SK-N-SH (cell line): Measurements from ENCODE around the gene PHLDA3. TPM values are rescaled to one million over a fixed set of nuclear protein-coding genes. Genes with fewer than 3 reads are reported as not detected.

ENCODE experiments used
- CTCF ChIA-PET: fragments of 300-600, 350-600 bp; formaldehyde crosslinking; extraction: SDS; loops from one replicate; lab custom pipeline; 2021; lab: Yijun Ruan, JAX
- POLR2A ChIA-PET: fragments of 350-600 bp; sonication (Branson Sonifier 250); formaldehyde crosslinking; extraction: SDS; loops from one replicate; lab custom pipeline; 2020; ENCODE audit warnings: antibody characterized with exemption, inconsistent platforms; lab: Yijun Ruan, JAX
- DNase-seq: peaks from one replicate; pipeline ENCODE4 v3.0.0; 2012
- H2AFZ ChIP-seq: fragments of 200-600 bp; sonication (generic); 2 replicates; pipeline ENCODE4 v1.8.1; 2016; ENCODE audit warnings: antibody characterized with exemption, mild to moderate bottlenecking, low read depth
- H3F3A ChIP-seq: fragments of 200-600 bp; sonication (generic); replicated peaks from 2 replicates; pipeline ENCODE3; 2016; ENCODE audit warnings: antibody characterized with exemption, mild to moderate bottlenecking; ENCODE audit not compliant: insufficient read depth
- H3K27ac ChIP-seq, 2 experiments: fragments of 200-500 bp in 1 of 2; fragments of 200-600 bp in 1 of 2; sonication (Bioruptor generic) in 1 of 2; sonication (generic), shearing (Covaris generic) in 1 of 2; 2 replicates each; pipeline versions ENCODE4 v1.5.1 to v1.6.1; 2014 to 2016; ENCODE audit warnings: low read depth in 2 of 2, inconsistent platforms in 1 of 2, low read length in 1 of 2, mild to moderate bottlenecking in 1 of 2, mixed read lengths in 1 of 2
- H3K27me3 ChIP-seq: fragments of 200-600 bp; sonication (generic), shearing (Covaris generic); 2 replicates; pipeline ENCODE4 v1.6.1; 2016; ENCODE audit warnings: mixed run types; ENCODE audit not compliant: insufficient read depth
- H3K36me3 ChIP-seq, 2 experiments: fragments of 200-500 bp in 1 of 2; fragments of 200-600 bp in 1 of 2; sonication (Bioruptor generic) in 1 of 2; sonication (generic) in 1 of 2; replicated peaks in 1 of 2; 2 replicates each; pipeline versions ENCODE3 to v1.5.1; 2014 to 2016; ENCODE audit warnings: low read length in 1 of 2, mild to moderate bottlenecking in 1 of 2; ENCODE audit not compliant: insufficient read depth in 2 of 2, control insufficient read depth in 1 of 2
- H3K4me1 ChIP-seq, 2 experiments: fragments of 200-500 bp in 1 of 2; fragments of 200-600 bp in 1 of 2; sonication (Bioruptor generic) in 1 of 2; sonication (generic), shearing (Covaris generic) in 1 of 2; 2 replicates each; pipeline versions ENCODE4 v1.5.1 to v1.6.1; 2014 to 2016; ENCODE audit warnings: low read depth in 1 of 2, low read length in 1 of 2, mixed run types in 1 of 2; ENCODE audit not compliant: insufficient read depth in 2 of 2, control insufficient read depth in 1 of 2
- H3K4me2 ChIP-seq: fragments of 200-600 bp; sonication (generic), shearing (Covaris generic); 2 replicates; pipeline ENCODE4 v1.6.1; 2017; ENCODE audit warnings: mixed run types
- H3K4me3 ChIP-seq, 2 experiments: fragments of 200-500 bp in 1 of 2; fragments of 200-600 bp in 1 of 2; sonication (Bioruptor generic) in 1 of 2; sonication (generic), shearing (Covaris generic) in 1 of 2; 2 replicates each; pipeline versions ENCODE4 v1.5.1 to v1.8.1; 2014 to 2016; ENCODE audit warnings: low read depth in 2 of 2, inconsistent platforms in 1 of 2, low read length in 1 of 2, mild to moderate bottlenecking in 1 of 2, mixed read lengths in 1 of 2, moderate library complexity in 1 of 2
- H3K79me2 ChIP-seq: fragments of 200-600 bp; sonication (generic); 2 replicates; pipeline ENCODE4 v1.8.1; 2017; ENCODE audit warnings: mild to moderate bottlenecking; ENCODE audit not compliant: insufficient read depth
- H3K9ac ChIP-seq: fragments of 200-600 bp; sonication (generic); 2 replicates; pipeline ENCODE4 v1.6.1; 2017; ENCODE audit warnings: mixed run types
- H3K9me2 ChIP-seq: fragments of 200-600 bp; sonication (generic); 2 replicates; pipeline ENCODE4 v1.6.1; 2017; ENCODE audit warnings: mixed run types
- H3K9me3 ChIP-seq: fragments of 200-600 bp; sonication (generic); 2 replicates; pipeline ENCODE4 v1.6.1; 2017; ENCODE audit warnings: mixed run types, mild to moderate bottlenecking, moderate library complexity
- H4K20me1 ChIP-seq: fragments of 200-600 bp; sonication (generic); 2 replicates; pipeline ENCODE4 v1.6.1; 2017; ENCODE audit warnings: mild to moderate bottlenecking, mixed run types; ENCODE audit not compliant: insufficient read depth
- CHD2 ChIP-seq: fragments of 150-350 bp; IDR thresholded peaks from 2 replicates; pipeline ENCODE4 v1.6.1; 2018; ENCODE audit warnings: low read length; ENCODE audit not compliant: partially characterized antibody
- FOSL2 ChIP-seq: IDR thresholded peaks from 2 replicates; pipeline ENCODE4 v1.4.0; 2012; ENCODE audit warnings: low read depth, mild to moderate bottlenecking, moderate library complexity, borderline replicate concordance
- FOXJ3 ChIP-seq: sonication (generic); formaldehyde crosslinking; IDR thresholded peaks from 2 replicates; pipeline ENCODE4 v1.5.1; 2020; ENCODE audit warnings: mild to moderate bottlenecking, missing genetic modification reagents
- GABPA ChIP-seq: IDR thresholded peaks from 2 replicates; pipeline ENCODE4 v1.4.0; 2012; ENCODE audit warnings: low read depth, mild to moderate bottlenecking
- GATA2 ChIP-seq: sonication (generic); formaldehyde crosslinking; IDR thresholded peaks from 2 replicates; pipeline ENCODE4 v1.5.0; 2020; ENCODE audit warnings: mild to moderate bottlenecking, missing genetic modification reagents
- MXI1 ChIP-seq: IDR thresholded peaks from 2 replicates; pipeline ENCODE4 v1.6.1; 2012; ENCODE audit warnings: mild to moderate bottlenecking, low read depth, low read length, improper control_type of control experiment
- POLR2AphosphoS5 ChIP-seq: IDR thresholded peaks from 2 replicates; pipeline ENCODE4 v1.6.1; 2012; ENCODE audit warnings: low read depth, low read length
- RXRA ChIP-seq: IDR thresholded peaks from 2 replicates; pipeline ENCODE4 v1.4.0; 2012; ENCODE audit warnings: low read depth, mild to moderate bottlenecking, borderline replicate concordance
- SMC3 ChIP-seq: IDR thresholded peaks from 2 replicates; pipeline ENCODE4 v1.6.1; 2012; ENCODE audit warnings: low read depth, low read length, improper control_type of control experiment
- TAF1 ChIP-seq: IDR thresholded peaks from 2 replicates; pipeline ENCODE4 v1.6.1; 2012; ENCODE audit warnings: low read depth, mild to moderate bottlenecking, low read length, moderate library complexity, borderline replicate concordance
- TCF12 ChIP-seq: IDR thresholded peaks from 2 replicates; pipeline ENCODE4 v1.4.0; 2012
- WGBS: methylation state at CpG from one replicate; pipeline ENCODE4 v1.1.6; 2017; ENCODE audit warnings: low lambda C conversion rate; 5-methylcytosine and 5-hydroxymethylcytosine counted together
- polyA plus RNA-seq, 3 experiments: library from polyadenylated mRNA; depleted of rRNA; stranded (reverse); fragments of >200 nt; gene quantifications; 2 replicates each; pipeline ENCODE4 v1.2.3, GENCODE V29; 2012
- TF ChIP-seq, protein P1 (sequence below): IDR thresholded peaks from 2 replicates; pipeline ENCODE4; 2012
- TF ChIP-seq, protein P2 (sequence below): IDR thresholded peaks from 2 replicates; pipeline ENCODE4 v1.4.0; 2012; ENCODE audit warnings: low read depth, borderline replicate concordance
- TF ChIP-seq, protein P3 (sequence below): IDR thresholded peaks from 2 replicates; pipeline ENCODE4 v1.4.0; 2012; ENCODE audit warnings: low read depth, borderline replicate concordance
- TF ChIP-seq, protein P4 (sequence below): fragments of 150-350 bp; IDR thresholded peaks from 2 replicates; pipeline ENCODE4 v1.6.1; 2017; ENCODE audit warnings: antibody characterized with exemption, low read length, low read depth, borderline replicate concordance
- TF ChIP-seq, protein P5 (sequence below): IDR thresholded peaks from 2 replicates; pipeline ENCODE4 v1.4.0; 2012; ENCODE audit warnings: low read depth
- TF ChIP-seq, protein P6 (sequence below): fragments of 200-600 bp; sonication (generic); IDR thresholded peaks from 2 replicates; pipeline ENCODE4 v1.6.1; 2017; ENCODE audit warnings: antibody characterized with exemption, mild to moderate bottlenecking, moderate library complexity

The PHLDA3 gene
- polyA plus RNA-seq, 1 of the 3 experiments (the other 2 are of a cell fraction) = 105 TPM

DNA sequence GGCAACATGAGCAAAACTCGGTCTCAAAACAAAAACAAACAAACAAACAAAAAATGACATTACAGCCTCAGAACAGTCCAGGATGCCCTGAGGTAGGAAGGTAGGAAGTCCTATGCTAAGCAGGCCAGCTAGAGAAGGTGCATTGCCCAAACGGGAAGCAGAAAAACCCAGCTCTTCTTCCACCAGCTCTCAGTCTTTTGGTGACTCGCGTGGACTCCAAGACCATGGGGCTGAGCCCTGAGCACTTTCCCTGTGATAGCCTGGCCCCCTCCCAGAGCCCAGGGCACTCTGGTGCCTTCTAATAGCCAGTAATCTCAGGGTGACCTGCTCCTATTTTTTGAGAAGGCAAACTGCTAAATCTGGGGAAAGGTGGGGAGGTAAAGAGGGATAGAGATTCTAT lies 16.1 kb downstream of the PHLDA3 start:
- ChIA-PET CTCF (interaction anchor here (1.9 to 11.6 kb wide), 3 partner anchors 17 to 59 kb away, joined by 7 to 124 read pairs (median 78); no protein-coding TSS in a partner anchor), POLR2A (interaction anchor here (0.6 kb wide), 1 partner anchor 526 kb away, joined by 4 read pairs; no protein-coding TSS in a partner anchor)
- WGBS = 61% methylated on average over 3 of the region's 4 CpGs
- no peak overlapping the region for H3K4me2 ChIP-seq
- DNase-seq = no peak
- peaks cover 11 to 44% of the 10 kb centered on the region in 2 experiments; a peak in 3 of 4 replicates for H3K4me1 ChIP-seq
- H3K9me2 ChIP-seq = no peaks in the 10 kb centered on the region
- H4K20me1 ChIP-seq = no peaks in the 10 kb centered on the region
- TF ChIP-seq, protein P1, sequence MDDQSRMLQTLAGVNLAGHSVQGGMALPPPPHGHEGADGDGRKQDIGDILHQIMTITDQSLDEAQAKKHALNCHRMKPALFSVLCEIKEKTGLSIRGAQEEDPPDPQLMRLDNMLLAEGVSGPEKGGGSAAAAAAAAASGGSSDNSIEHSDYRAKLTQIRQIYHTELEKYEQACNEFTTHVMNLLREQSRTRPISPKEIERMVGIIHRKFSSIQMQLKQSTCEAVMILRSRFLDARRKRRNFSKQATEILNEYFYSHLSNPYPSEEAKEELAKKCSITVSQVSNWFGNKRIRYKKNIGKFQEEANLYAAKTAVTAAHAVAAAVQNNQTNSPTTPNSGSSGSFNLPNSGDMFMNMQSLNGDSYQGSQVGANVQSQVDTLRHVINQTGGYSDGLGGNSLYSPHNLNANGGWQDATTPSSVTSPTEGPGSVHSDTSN = no peak
- TF ChIP-seq GATA2 = no peak
- TF ChIP-seq FOSL2 = no peak
- TF ChIP-seq CHD2 = no peak
- TF ChIP-seq, protein P2, sequence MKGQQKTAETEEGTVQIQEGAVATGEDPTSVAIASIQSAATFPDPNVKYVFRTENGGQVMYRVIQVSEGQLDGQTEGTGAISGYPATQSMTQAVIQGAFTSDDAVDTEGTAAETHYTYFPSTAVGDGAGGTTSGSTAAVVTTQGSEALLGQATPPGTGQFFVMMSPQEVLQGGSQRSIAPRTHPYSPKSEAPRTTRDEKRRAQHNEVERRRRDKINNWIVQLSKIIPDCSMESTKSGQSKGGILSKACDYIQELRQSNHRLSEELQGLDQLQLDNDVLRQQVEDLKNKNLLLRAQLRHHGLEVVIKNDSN = no peak
- no peak for TF ChIP-seq SMC3
- TF ChIP-seq FOXJ3 (CRISPR knock-in tag) = no peak
- TF ChIP-seq MXI1 = no peak
- TF ChIP-seq TAF1 = no peak
- no peak for TF ChIP-seq TCF12
- TF ChIP-seq, protein P3, sequence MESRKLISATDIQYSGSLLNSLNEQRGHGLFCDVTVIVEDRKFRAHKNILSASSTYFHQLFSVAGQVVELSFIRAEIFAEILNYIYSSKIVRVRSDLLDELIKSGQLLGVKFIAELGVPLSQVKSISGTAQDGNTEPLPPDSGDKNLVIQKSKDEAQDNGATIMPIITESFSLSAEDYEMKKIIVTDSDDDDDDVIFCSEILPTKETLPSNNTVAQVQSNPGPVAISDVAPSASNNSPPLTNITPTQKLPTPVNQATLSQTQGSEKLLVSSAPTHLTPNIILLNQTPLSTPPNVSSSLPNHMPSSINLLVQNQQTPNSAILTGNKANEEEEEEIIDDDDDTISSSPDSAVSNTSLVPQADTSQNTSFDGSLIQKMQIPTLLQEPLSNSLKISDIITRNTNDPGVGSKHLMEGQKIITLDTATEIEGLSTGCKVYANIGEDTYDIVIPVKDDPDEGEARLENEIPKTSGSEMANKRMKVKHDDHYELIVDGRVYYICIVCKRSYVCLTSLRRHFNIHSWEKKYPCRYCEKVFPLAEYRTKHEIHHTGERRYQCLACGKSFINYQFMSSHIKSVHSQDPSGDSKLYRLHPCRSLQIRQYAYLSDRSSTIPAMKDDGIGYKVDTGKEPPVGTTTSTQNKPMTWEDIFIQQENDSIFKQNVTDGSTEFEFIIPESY = no peak
- H3K4me3 ChIP-seq = no peak overlapping the region
- H3F3A ChIP-seq = peaks cover 26% of the 10 kb centered on the region
- no peaks in the 10 kb centered on the region for H3K27me3 ChIP-seq
- H3K9ac ChIP-seq = no peak overlapping the region
- H3K27ac ChIP-seq = no peak overlapping the region
- no peaks in the 10 kb centered on the region for H3K36me3 ChIP-seq
- no peaks in the 10 kb centered on the region for H3K9me3 ChIP-seq
- H2AFZ ChIP-seq = no peak overlapping the region
- no peaks in the 10 kb centered on the region for H3K79me2 ChIP-seq

DNA sequence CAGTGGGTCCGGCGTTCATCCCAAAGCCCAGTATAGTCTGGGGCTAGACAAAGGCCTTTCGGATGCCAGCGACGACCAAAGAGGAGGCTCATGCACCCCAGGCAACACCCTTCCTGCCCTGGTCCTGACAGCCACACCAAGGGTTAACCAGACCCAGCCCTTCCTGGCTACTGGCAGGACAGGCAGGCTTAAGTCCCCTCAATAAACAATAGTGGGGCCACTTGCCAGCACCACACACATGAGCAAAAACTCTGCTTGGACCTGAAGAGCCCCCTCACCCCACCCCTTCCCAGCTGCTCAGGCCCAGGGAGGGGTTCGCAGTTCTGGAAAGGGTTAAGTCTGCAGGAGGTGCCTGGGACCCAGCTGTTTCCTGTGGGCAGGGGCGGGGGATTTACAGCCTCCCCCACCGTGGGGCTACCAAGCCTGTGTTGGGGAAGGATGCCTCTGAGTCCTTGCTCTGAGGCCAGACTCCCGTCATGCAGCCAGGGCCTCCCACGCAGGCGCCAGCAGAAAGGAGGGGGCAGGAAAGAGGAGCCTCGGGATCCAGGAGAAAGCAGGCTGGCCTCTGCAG lies 18.2 kb downstream of the PHLDA3 start:
- Histone ChIP-seq H3K36me3 (no peaks in the 10 kb centered on the region), H3K27ac (peak overlapping the region in 1 of 2 experiments; percentile 48; a peak in 3 of 4 replicates), H3K27me3 (no peaks in the 10 kb centered on the region), H3K9me3 (no peaks in the 10 kb centered on the region), H3K9me2 (no peaks in the 10 kb centered on the region), H3K4me2 (peak overlapping the region; percentile 42; the same call in 1 of the 2 replicates), H3K9ac (peak overlapping the region; percentile 29; the same call in 1 of the 2 replicates), H2AFZ (peak overlapping the region; percentile 80), H3K4me3 (no peak overlapping the region), H3F3A (peaks cover 11% of the 10 kb centered on the region), H3K4me1 (peaks cover 9 to 27% of the 10 kb centered on the region in 2 experiments; a peak in 3 of 4 replicates), H4K20me1 (no peaks in the 10 kb centered on the region), H3K79me2 (no peaks in the 10 kb centered on the region)
- 50% methylated on average over 7 of the region's 12 CpGs for WGBS
- ChIA-PET POLR2A (interaction anchor here (0.6 to 1.0 kb wide), 2 partner anchors 57 to 887 kb away, joined by 3 read pairs; no protein-coding TSS in a partner anchor), CTCF (interaction anchor here (0.9 to 11.6 kb wide), 4 partner anchors 15 to 205 kb away, joined by 3 to 124 read pairs (median 42); no protein-coding TSS in a partner anchor)
- DNase-seq = peak; percentile 81
- no peak for TF ChIP-seq CHD2
- TF ChIP-seq, protein P4, sequence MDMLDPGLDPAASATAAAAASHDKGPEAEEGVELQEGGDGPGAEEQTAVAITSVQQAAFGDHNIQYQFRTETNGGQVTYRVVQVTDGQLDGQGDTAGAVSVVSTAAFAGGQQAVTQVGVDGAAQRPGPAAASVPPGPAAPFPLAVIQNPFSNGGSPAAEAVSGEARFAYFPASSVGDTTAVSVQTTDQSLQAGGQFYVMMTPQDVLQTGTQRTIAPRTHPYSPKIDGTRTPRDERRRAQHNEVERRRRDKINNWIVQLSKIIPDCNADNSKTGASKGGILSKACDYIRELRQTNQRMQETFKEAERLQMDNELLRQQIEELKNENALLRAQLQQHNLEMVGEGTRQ = no peak
- peak; percentile 60 for TF ChIP-seq TCF12
- no peak for TF ChIP-seq RXRA
- no peak for TF ChIP-seq FOSL2
- no peak for TF ChIP-seq GABPA
- TF ChIP-seq, protein P5, sequence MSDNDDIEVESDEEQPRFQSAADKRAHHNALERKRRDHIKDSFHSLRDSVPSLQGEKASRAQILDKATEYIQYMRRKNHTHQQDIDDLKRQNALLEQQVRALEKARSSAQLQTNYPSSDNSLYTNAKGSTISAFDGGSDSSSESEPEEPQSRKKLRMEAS = 0 out of 2 replicates have a peak, but pooled peaks have one; percentile 10
- no peak for TF ChIP-seq POLR2AphosphoS5
- TF ChIP-seq TAF1 = no peak
- TF ChIP-seq, protein P6, sequence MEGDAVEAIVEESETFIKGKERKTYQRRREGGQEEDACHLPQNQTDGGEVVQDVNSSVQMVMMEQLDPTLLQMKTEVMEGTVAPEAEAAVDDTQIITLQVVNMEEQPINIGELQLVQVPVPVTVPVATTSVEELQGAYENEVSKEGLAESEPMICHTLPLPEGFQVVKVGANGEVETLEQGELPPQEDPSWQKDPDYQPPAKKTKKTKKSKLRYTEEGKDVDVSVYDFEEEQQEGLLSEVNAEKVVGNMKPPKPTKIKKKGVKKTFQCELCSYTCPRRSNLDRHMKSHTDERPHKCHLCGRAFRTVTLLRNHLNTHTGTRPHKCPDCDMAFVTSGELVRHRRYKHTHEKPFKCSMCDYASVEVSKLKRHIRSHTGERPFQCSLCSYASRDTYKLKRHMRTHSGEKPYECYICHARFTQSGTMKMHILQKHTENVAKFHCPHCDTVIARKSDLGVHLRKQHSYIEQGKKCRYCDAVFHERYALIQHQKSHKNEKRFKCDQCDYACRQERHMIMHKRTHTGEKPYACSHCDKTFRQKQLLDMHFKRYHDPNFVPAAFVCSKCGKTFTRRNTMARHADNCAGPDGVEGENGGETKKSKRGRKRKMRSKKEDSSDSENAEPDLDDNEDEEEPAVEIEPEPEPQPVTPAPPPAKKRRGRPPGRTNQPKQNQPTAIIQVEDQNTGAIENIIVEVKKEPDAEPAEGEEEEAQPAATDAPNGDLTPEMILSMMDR = no peak
- TF ChIP-seq FOXJ3 (CRISPR knock-in tag) = no peak
